Endothelial cell of umbilical vein (primary cell): ENCODE measurements around the gene TOMM34.

Experiments
- CTCF ChIP-seq, 2 donors: IDR thresholded peaks; 1 replicate in 1 of 2; 2 replicates in 1 of 2; pipeline ENCODE4 v1.5.1; 2011; ENCODE audit warnings: low read length in 2 of 2, mild to moderate bottlenecking in 2 of 2, moderate library complexity in 2 of 2, control low read depth in 1 of 2, inconsistent platforms in 1 of 2, low read depth in 1 of 2; ENCODE audit not compliant: insufficient read depth in 1 of 2; ENCODE audit errors: extremely low read depth in 1 of 2
- EZH2 ChIP-seq: IDR thresholded peaks from 2 replicates; pipeline ENCODE4 v1.6.1; 2012; ENCODE audit warnings: borderline replicate concordance, low read depth, mild to moderate bottlenecking, moderate library complexity, low read length, inconsistent platforms; ENCODE audit not compliant: severe bottlenecking
- FOS ChIP-seq: IDR thresholded peaks from 2 replicates; pipeline ENCODE4 v1.6.1; 2011; ENCODE audit warnings: mild to moderate bottlenecking, low read length, moderate library complexity, borderline replicate concordance; ENCODE audit not compliant: insufficient read depth
- GATA2 ChIP-seq: IDR thresholded peaks from 2 replicates; pipeline ENCODE4 v1.7.0; 2011; ENCODE audit warnings: low read depth, mild to moderate bottlenecking, moderate library complexity, mixed read lengths, low read length; ENCODE audit not compliant: insufficient read length, insufficient read depth
- JUN ChIP-seq: IDR thresholded peaks from 2 replicates; pipeline ENCODE4 v1.6.1; 2011; ENCODE audit warnings: borderline replicate concordance, low read depth; ENCODE audit not compliant: insufficient read length, insufficient read depth
- MYC ChIP-seq: IDR thresholded peaks from one replicate; pipeline ENCODE4 v1.6.1; 2011; ENCODE audit warnings: mild to moderate bottlenecking, low read depth, low read length
- POLR2A ChIP-seq: IDR thresholded peaks from 2 replicates; pipeline ENCODE4 v1.6.1; 2012; ENCODE audit warnings: low read depth, mild to moderate bottlenecking, control low read depth, low read length
- POLR2AphosphoS5 ChIP-seq: IDR thresholded peaks from 2 replicates; pipeline ENCODE4 v1.6.1; 2012; ENCODE audit warnings: low read depth, mild to moderate bottlenecking, control low read depth, low read length, moderate library complexity; ENCODE audit not compliant: insufficient read depth
- TF ChIP-seq, protein P1 (sequence below): IDR thresholded peaks from 2 replicates; pipeline ENCODE4 v1.6.1; 2011; ENCODE audit not compliant: insufficient read depth, insufficient read length

DNA sequence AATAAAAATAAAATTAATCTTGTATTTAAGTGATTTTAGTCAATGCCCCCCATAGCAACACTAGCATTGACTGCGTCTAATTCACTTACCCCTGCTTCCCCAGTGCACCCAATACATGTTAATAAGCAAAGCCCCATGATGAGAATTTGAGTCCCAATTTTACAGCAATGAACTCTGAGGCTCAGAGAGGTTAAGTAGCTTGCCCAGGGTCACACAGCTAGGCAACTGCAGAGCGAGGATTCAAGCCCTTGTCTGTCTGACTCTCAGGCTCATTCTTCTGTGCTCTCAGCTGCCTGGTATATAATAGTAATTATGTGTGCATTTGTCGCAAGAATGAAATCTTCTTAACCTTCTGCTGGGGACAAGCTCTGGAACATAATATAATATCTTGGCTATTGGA is 41.9 kb downstream of the TOMM34 start:
- TF ChIP-seq JUN, result no peak
- TF ChIP-seq, protein P1, sequence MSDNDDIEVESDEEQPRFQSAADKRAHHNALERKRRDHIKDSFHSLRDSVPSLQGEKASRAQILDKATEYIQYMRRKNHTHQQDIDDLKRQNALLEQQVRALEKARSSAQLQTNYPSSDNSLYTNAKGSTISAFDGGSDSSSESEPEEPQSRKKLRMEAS, result no peak
- no peak for TF ChIP-seq POLR2A
- no peak for TF ChIP-seq CTCF (IDR thresholded peaks at IDR 0.05; ENCODE audit: extremely low read depth in 1 of 2, insufficient read depth in 1 of 2, low read depth in 1 of 2, low read length in 2 of 2)
- TF ChIP-seq FOS, result no peak
- TF ChIP-seq MYC, result no peak
- no peak for TF ChIP-seq EZH2
- TF ChIP-seq POLR2AphosphoS5, result no peak
- no peak for TF ChIP-seq GATA2
